HL-60/S4 (cell line): ENCODE data around the gene ADK.
"Not testable (repeated sequence)": the region's sequence is repeated elsewhere in the genome, so short reads cannot be mapped to it uniquely, and the experiment has no call there.

Source experiments
- in situ Hi-C: fragments of 300-500 bp; cut with MboI; formaldehyde crosslinking; loops from 2 replicates; pipeline ENCODE4 v1.14.3; 2022; ENCODE audit warnings: low sequenced_read_pairs

ADK gene

DNA sequence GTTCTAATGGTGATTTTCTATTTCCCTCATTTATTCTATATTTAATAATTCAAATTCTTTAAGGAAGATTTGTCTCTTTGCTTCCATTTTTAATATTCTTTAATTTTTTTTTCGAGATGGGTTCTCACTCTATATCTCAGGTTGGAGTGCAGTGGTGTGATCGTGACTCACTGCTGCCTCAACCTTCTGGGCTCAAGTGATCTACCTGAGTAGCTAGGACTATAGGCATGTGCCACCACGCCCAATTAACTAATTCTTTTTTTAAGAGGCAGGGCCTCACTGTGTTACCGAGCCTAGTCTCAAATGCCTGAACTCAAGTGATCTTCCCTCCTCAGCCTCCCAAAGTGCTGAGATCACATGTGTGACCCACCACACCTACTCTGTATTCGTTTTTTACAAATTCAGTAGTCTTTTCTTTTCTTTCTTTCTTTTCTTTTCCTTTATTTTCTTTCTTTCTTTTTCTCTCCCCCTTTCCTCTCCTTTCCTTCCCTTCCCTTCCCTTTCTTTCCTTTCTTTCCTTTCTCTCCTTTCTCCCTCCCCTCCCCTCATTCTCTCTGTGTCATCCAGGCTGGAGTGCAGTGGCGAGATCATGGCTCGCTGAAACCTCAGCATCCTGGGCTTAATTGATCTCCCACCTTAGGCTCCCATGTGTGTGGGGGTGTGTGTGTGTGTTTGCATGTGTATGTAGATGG is 323.1 kb downstream of the ADK start:
- in situ Hi-C loops: no loop called here

DNA sequence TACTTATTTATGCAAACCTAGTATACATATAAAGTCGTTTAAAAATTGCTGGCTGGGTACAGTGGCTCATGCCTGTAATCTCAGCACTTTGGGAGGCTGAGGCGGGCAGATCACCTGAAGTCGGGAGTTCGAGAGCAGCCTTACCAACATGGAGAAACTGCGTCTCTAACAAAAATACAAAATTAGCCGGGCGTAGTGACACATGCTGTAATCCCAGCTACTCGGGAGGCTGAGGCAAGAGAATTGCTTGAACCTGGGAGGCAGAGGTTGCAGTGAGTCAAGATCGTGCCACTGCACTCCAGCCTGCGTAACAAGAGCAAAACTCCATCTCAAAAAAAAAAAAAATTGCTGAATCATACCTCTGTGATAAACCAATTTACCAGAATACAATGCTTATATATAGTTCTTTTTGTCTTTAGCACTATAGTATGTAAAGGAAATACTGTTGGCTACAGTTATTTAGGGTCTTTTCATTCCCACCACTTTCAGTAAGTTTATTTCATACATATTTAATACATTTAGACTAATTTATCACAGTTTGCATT is 325.2 kb downstream of the ADK start:
- in situ Hi-C loops: not testable (repeated sequence)

DNA sequence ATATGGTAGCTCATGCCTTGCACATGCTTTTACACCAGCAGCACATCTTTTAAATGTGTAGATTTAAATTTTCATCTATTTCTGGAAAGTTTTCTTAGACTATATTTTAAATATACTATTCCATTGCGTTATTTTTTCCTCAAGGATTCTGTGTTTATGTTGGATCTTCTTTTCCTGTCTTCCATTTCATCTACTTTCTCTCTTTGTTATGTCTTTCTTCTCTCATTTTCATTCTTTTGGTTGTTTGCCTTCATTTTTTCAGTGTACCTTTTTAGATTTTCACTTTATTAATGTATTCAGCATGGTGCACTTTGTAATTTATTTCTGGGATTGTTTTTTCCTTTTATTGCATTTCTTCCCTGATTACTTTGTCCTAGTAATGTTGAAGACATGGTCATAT is 329.8 kb downstream of the ADK start:
- in situ Hi-C loops: no loop called here

DNA sequence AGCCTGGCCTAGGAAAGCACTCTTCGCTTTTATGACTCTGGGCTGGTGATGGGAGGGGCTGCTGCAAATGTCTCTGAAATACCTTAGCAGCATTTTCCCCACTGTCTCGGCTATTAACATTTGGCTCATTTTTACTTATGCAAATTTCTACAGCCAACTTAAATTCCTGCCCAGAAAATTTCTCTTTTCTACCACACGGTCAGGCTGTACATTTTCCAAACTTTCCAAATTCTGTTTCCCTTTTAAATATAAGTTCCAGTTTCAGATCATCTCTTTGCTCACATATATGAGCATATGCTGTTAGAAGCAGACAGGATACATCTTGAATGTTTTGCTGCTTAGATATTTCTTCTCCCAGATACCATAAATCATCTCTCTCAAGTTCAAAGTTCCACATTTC is 332.3 kb downstream of the ADK start:
- in situ Hi-C loops: no loop called here

DNA sequence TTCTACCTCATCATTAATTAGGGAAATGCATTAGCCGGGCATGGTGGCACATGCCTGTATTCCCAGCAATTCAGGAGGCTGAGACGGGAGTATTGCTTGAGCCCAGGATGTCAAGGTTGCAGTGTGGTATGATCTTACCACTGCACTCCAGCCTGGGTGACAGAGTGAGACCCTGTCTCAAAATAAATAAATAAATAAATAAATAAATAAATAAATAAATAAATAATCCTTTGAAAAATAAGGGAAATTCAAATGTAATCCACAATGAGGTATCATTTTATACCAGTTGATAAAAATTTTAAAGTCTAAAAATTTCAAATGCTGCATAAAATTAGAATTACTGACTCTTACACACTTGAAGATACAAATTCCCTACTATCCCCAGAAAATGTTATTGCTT is 334.3 kb downstream of the ADK start:
- in situ Hi-C loops: no loop called here

DNA sequence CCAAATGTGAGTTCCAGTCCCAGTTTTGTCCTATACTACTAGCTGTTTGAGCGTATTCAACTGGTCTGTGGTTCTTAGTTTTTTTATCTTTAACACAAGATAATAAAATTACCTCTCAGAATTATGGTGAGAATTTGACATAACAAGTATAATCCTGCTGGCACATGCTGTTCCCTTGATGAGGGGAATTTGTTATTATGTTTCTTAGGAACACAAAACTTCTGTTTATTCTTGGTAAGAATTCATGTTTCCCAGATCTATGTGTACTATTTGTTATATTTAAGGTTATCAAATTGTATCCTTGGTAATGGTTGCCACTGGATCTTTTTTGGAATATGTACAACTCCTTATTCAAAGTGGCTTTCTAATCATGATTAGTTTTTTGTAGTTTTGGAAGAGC is 335.6 kb downstream of the ADK start:
- in situ Hi-C loops: no loop called here

DNA sequence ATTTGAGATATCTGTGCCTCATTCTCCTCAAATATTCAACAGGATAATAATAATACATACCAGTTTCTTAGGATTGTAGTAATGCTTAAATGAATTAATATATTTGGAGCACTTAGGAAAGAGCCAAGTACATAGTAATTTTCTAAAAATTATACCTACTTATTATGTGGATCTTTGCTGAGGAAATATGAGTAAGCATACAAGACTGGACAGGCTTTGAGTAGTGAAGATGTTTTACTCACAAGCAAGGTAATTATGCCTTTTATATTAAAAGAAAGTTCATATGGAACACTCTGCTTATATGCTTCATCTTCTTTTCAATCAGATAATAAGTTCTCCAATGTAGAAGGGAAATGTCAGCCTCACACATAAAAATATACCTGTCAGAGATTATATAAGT is 337.9 kb downstream of the ADK start:
- in situ Hi-C loops: no loop called here

DNA sequence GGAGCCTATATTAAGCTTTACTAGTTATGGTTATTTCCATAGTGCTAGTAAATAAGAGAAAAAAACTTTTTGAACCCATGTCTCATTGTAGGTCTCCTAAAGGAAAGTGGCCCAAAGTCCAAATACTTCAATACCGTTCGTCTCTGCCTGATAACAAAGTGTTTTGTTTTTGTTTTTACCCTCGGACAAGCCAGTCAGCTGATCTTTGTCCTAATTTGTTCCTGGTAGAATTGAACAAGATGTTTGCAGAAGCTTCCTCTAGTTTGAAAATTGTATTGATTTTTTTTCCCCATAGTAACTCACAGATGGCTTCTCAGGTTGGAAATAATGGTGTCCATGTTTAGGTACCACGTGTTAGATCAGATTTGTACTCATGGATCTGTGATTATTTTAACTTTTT is 339.5 kb downstream of the ADK start:
- in situ Hi-C loops: no loop called here

DNA sequence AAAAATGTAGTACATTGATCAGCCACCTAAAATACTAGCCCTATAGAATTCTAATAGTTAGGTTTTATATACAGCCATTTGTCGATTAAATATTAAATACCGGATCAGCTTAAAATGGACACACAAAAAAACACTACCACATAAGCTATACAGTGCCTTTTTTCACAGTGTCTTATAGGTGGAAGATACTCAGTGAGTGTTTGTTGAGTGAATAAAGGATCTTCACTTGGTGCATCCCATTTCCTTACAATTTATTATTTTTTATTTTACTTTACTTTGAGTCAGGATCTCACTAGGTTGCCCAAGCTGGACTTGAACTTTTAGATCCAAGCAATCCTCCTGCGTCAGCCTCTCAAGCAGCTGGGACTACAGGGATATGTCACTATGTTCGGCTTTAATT is 340.0 kb downstream of the ADK start:
- in situ Hi-C loops: no loop called here

DNA sequence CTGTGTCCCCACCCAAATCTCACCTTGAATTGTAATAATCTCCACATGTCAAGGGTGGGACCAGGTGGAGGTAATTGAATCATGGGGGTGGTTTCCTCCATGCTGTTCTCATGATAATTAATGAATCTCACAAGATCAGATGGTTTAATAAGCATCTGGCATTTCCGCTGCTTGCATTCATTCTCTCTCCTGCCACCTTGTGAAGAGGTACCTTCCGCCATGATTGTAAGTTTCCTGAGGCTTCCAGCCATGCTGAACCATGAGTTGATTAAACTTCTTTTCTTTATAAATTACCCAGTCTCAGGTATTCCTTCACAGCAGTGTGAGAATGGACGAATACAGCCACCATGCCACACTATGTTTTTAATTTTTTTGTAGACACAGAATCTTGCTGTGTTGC is 345.3 kb downstream of the ADK start:
- in situ Hi-C loops: not testable (repeated sequence)

DNA sequence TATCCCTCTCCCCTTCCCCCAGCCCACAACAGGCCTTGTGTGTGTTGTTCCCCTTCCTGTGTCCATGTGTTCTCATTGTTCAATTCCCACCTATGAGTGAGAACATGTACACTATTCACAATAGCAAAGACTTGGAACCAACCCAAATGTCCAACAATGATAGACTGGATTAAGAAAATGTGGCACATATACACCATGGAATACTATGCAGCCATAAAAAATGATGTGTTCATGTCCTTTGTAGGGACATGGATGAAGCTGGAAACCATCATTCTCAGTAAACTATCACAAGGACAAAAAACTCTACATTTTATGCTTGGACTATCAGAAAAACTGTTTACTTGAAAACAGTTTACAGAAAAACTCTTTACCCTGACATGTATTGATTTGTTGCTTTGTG is 347.6 kb downstream of the ADK start:
- in situ Hi-C loops: not testable (repeated sequence)

DNA sequence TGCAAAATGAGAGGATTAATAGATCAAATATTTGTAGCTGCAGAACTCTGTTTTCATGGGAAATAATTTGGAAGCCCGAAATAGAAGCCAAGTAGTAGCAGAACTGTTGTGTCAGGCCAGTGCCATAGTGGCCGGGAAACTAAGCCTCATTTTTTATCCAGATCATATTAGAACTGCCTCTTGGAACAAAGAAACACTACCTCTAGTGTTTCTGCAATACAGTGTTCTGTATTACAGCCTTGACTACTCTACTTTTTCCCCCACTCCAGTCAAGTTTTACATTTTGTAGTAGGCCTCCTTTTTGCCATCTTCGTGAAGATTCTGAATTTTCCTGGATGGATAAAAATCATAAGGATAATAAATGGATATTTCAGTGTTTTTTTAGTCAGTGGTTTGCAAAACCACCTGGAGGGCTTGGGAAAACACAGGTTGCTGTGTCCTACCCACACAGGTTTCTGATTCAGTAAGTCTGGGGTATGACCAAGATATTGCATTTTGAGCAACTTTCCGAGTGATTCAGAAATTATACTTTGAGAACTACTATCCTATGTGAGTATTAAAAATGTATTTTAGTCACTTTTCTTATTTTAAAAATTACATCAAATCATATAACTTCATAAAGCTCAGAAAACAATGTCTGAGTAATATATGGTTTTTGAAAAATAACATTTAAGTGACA is 349.1 kb downstream of the ADK start:
- in situ Hi-C loops: no loop called here

DNA sequence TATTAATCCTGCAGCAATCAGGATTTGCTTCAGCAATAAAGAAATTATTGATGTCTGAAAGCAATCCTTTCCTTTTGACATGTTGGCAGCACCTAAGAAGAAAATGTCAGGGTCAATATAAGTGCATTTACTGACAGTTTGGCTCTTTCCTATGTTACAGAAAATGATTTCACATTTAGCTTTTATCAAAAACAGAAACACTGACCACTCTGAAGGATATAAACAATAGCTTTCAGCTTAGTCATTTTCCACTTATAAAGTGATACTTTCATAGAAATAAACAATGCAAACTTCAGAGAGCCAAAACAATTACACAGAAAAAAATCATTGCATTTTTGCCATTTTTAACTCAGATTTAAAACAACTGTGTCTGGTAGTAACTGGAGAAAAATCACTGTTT is 349.8 kb downstream of the ADK start:
- in situ Hi-C loops: no loop called here

DNA sequence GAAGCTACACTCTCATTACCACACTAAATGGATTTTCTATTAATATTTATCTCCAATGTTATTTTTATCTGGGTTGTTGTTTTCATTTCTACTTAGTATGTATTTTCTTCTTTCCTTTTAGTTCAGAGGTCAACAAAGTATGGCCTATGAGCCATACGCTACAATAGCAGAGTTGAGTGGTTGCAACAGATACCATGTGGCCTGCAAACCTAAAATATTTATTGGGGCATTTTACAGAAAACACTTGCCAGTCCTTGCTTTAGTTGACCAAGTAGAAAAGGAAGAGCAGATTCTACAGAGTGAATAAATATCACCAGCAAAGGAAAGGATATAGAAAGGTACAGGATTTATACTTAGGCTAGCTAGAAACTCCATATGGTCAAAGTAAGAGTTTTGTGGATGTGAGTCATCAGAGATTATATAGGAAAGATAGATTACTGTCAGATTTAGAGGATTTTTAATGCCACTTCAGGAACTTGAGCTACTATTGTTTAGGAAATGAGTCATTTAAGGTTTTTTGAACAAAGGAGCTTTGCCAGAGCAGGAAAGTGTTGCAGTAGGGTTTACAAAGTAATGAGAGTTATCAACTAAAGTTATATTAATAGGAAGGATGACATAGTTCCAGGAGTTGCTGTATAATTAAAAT is 352.1 kb downstream of the ADK start:
- in situ Hi-C loops: no loop called here

DNA sequence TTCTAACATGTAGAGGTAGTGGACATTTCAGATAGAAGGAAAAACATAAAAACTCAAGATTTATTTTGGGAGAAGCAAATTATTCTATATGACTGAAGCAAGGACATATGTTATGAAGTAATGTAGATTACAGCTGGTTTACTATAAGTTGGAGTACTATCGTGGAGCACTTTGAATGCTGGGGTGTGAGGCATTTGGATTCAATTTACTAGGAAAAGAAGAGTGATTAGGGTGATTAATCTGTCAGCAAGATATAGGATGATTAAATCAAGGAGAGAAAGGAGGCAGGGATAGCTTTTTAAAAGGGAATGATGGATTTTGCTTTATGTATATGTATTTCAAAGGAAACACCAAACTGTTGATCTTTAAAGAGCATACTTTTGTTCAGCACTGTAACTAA is 356.9 kb downstream of the ADK start:
- in situ Hi-C loops: no loop called here

DNA sequence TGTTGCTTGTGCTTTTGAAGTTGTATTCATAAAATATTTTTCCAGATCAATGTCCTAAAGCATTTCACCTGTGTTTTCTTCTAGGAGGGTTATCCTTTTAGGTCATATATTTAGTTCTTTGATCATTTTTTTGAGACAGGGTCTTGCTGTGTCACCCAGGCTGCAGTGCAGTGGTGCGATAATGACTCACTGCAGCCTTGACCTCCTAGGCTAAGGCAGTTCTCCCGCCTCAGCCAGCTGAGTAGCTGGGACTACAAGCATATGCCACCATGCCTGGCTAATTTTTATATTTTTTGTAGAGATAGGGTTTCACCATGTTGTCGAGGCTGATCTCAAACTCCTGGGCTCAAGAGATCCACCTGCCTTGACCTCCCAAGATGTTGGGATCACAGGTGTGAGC is 359.6 kb downstream of the ADK start:
- in situ Hi-C loops: no loop called here

DNA sequence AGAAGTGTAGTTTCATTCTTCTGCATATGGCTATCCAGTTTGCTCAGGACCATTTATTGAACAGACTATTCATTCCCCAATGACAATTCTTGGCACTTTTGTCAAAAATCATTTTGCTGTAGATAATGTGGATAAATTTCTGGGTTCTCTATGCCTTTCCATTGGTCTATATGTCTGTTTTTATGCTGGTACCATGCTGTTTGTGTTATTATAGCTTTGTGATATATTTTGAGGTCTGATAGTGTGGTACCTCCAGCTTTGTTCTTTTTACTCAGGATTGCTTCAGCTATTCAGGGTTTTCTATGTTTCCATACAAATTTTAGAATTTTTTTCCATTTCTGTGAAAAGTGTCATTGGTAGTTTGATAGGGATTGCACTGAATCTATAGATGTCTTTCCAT is 360.0 kb downstream of the ADK start:
- in situ Hi-C loops: no loop called here

DNA sequence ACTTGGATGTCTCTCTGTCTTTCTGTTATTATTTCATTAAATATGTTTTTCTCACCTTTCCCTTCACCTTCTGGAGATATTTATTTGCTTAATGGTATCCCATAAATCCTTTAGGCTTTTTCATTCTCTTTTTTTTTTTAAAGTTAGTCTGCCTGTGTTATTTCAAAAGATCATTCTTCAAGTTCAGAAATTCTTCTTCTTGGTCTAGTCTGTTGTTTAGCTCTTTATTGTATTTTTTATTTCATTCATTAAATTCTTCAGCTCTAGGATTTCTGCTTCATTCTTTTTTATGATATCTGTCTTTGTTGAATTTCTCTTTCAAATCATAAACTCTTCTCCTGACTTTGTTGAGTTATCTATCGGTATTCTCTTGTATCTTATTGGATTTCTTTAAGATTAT is 363.3 kb downstream of the ADK start:
- in situ Hi-C loops: no loop called here

DNA sequence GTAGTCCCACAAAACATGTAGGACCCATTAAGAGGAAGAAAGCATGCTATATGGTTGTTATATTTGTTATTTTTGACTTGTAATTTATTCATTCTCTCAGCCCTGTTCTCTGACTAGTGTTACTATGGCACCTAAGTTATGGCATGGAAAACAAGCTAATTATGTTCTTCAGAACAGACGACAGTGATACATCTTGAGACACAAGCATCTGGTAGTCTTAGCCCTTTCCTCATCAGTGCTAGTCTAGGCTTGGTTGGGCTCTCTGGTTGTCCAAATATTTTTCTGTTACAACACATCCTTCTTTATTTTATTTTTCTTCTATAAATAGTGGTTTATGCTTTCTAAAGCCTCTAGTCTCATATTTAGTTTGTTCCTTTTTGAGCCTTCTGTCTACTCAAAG is 367.0 kb downstream of the ADK start:
- in situ Hi-C loops: no loop called here

DNA sequence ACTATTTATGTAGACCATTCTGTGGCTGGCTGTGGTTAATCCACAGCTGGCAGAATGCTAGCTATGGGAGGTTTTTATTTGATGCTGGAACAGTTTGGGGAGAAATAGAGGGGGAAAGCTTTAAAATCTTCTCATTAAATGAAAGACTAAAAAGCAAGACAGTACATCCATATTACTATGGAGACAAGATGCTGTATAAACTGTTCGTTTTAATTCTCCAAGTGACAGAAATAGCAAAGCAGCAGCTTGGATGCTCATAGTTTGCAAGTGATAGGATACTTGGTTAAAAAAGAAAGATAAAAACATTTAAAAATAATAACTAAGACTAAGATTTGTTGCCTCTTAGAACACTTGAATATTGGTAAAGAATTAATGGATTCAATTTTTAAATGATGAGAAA is 370.5 kb downstream of the ADK start:
- in situ Hi-C loops: no loop called here

DNA sequence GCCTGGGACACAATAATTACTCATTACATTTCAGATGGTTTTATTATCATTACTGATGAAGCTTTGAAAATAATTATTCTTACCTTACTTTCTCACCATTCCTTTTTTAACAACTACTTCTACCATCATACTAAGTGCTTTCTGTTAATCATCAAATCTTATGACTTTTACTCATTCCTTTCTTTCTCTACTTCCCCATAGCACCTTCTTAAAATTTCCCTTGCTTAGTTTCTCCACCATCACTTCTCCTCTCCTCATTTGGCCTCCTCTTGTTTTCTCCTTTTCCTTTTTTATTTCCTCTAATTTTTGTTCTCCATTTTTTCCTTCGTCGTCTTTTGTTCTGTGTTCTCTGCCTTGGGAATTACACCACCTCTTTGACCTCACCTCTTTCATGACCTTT is 372.2 kb downstream of the ADK start:
- in situ Hi-C loops: no loop called here

DNA sequence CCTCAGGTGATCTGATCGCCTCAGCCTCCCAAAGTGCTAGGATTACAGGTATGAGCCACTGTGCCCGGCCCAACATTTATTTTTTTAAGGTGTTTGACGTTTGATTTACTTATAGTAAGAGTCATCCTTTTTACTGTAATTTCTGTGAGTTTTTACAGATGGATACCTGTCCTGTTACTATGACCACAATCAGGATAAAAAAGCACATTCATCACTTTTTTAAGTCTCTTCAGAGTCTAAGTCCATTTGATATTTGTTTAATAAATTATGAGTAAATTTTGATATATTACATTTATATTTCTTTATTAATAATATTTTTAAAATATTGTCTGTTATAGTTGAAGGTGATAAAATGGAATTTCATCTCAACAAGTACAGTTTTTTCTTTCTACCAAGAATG is 374.9 kb downstream of the ADK start:
- in situ Hi-C loops: no loop called here
